Mammary epithelial cell (primary cell): ENCODE data around the gene TMEM17.

ENCODE experiments used
- CTCF ChIP-seq, 2 donors: IDR thresholded peaks in 1 of 2; conservative IDR thresholded peaks in 1 of 2; 2 replicates each; pipeline ENCODE4 v1.5.1; 2011 to 2012; ENCODE audit warnings: inconsistent platforms in 2 of 2, low read length in 2 of 2, mild to moderate bottlenecking in 2 of 2, control low read depth in 1 of 2, low read depth in 1 of 2; ENCODE audit not compliant: insufficient read depth in 1 of 2; ENCODE audit errors: extremely low read depth in 1 of 2
- EZH2 ChIP-seq: IDR thresholded peaks from 2 replicates; pipeline ENCODE4 v1.6.1; 2012; ENCODE audit warnings: low read length, inconsistent platforms, borderline replicate concordance

GRCh38 chr2:62465039-62465740 lies 40.8 kb downstream of the TMEM17 start:
- no peak for TF ChIP-seq CTCF (conservative IDR thresholded peaks at IDR 0.05 in 1 of 2, IDR thresholded peaks at IDR 0.05 in 1 of 2; ENCODE audit: extremely low read depth in 1 of 2, insufficient read depth in 1 of 2, low read depth in 1 of 2, low read length in 2 of 2)
- TF ChIP-seq EZH2: no peak
